GM21825 (cell line): ENCODE data around the gene ADORA1.

Experiments used
- ATAC-seq: cut with Tn5 transposase; IDR thresholded peaks from one replicate; pipeline ENCODE4 v1.9.1; 2021; ENCODE audit warnings: mild to moderate bottlenecking, moderate library complexity; ENCODE audit not compliant: unreplicated experiment

ADORA1 gene

GRCh38 chr1:203184467-203184866 lies 56.9 kb downstream of the ADORA1 start:
- no peak for ATAC-seq

GRCh38 chr1:203185061-203185461 lies 57.5 kb downstream of the ADORA1 start:
- ATAC-seq, result no peak

GRCh38 chr1:203185585-203185984 lies 58.1 kb downstream of the ADORA1 start:
- no peak for ATAC-seq

GRCh38 chr1:203186091-203186445 lies 58.5 kb downstream of the ADORA1 start:
- ATAC-seq, result no peak

- ATAC-seq, result no peak
These were observed 59.1 kb downstream of the ADORA1 start, which contains the start of gene CHI3L1 for GRCh38 chr1:203186446-203187303. Gene CHI3L1 (minus strand): TSS chr1:203186704. CDS start chr1:203186623, 81 bp downstream.

GRCh38 chr1:203187304-203187685 lies 59.8 kb downstream of the ADORA1 start:
- no peak for ATAC-seq

DNA sequence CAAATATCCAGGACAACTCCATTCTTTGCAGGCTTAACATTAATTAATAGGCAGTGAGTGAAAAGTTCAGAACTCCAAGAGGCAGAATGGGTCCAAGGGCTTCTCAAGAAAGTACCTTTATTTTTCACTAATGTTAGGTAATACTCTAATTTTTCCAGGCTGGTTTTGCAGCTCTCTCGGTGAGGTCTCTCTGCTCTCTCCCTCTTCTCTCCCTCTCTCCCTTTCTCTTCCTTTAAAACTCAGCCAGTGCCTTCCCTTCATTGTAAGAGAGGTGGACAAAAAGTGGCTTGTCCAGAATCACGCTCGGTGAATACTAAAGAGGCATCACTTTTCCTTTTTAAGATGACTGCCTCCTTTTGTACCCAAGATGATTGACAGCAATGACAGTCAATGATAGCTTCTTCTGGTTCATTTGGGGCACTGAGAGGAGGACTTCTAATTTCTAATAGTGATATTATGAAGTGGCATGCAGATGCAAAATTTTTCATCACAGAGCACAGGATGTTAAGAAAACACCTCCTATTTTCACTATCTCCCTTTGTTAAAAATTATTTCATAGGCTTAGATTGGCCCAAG lies 60.3 kb downstream of the ADORA1 start:
- ATAC-seq, result no peak

DNA sequence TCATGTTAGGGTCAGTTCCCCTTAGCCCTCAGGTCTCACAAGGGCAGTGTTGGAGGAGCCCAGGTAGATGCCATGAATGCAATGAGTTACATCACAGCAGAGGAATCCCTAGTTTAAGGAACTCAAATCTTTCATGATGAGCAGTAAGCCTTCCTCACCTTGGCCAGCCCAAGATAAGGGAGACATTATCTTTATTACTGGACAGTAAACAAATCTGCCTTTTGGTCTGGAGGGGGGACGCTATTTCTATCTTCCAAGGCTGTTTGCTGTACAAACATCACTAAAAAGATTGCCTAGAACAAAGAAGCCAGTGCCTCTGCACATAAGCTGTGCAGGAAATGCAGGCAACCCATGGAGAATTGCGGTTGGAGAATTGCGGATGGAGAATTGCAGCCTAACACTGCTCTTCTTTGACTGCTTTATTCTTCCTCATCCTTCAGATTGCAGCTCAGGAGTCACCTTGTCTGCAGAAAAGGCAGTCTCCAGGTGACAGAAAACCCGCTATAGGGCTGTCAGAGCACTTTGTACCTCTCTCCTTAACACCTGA lies 61.2 kb downstream of the ADORA1 start:
- ATAC-seq, result no peak

GRCh38 chr1:203189951-203190352 lies 62.4 kb downstream of the ADORA1 start:
- ATAC-seq, result no peak

DNA sequence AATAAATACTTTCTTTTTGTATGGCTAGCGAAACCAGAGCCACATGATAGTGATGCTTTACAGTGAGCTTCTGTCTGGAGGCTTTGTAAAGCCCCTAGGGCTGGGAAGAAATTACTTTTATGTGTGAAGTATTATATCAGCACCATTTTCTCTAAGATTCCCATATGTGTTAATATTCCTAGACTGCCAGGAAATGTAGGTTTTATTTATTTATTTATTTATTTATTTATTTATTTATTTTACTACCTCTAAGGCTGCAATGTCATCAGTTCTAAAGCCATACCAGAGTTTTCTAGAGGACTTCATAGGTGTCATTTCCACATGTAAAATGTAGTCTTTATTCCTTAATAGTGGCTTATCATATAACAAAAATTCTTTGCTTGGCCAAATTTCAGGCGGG lies 63.4 kb downstream of the ADORA1 start:
- ATAC-seq, result no peak

GRCh38 chr1:203196371-203196770 lies 68.8 kb downstream of the ADORA1 start:
- no peak for ATAC-seq

DNA sequence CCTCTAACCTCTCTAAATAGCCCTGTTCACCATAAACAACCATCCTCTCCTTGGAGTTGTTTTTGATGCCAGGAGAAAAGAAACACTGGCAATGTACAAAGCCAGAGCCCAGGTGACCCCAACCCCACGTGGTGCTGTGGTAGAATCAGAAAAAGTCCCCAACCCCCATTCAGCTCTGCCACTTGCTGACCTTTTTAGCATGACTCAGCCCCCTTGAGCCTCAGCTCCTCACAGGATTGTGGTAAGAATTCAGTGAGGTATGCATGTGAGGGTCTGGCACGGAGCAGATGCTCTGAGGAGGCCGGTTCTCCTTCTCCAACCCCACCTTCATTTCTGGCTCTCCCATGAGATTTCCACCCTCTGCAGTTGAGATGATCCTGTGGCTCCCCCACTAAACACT lies 70.1 kb downstream of the ADORA1 start:
- no peak for ATAC-seq

DNA sequence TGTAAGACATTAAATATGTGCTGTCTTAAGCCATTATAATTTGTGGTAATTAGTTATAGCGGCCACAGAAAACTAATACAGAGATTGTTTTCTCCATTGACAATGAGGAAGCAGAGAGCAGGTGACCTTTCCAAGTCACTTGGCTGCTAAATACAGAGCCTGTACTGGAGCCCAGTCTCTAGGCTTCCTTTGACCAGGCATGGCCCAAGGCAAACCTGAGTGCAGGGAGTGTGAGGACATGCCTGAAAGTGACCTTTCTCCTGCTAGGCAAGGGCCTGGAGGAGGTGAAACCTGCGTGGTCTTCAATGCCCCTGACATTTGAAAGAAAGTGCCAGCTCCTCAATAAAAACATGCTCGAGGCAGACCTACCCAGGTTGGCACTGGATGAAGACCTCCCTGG lies 71.5 kb downstream of the ADORA1 start:
- ATAC-seq, result no peak

DNA sequence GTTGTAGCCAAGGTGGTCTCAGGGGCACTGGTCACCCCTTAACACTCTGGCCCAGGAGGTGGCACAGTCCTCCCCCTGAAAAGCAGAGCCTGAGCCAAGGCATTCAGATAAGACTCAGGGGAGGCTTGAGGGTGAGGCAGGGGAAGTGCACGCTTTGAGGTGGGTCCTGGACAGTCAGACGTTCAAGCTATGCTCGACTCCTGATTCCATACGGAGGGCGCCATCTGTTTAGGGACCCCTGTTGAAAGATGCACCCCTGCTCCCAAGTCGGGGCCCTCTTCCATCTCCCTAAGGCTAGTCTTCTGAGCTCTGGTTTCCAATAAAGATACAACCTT lies 71.9 kb downstream of the ADORA1 start:
- ATAC-seq, result no peak

DNA sequence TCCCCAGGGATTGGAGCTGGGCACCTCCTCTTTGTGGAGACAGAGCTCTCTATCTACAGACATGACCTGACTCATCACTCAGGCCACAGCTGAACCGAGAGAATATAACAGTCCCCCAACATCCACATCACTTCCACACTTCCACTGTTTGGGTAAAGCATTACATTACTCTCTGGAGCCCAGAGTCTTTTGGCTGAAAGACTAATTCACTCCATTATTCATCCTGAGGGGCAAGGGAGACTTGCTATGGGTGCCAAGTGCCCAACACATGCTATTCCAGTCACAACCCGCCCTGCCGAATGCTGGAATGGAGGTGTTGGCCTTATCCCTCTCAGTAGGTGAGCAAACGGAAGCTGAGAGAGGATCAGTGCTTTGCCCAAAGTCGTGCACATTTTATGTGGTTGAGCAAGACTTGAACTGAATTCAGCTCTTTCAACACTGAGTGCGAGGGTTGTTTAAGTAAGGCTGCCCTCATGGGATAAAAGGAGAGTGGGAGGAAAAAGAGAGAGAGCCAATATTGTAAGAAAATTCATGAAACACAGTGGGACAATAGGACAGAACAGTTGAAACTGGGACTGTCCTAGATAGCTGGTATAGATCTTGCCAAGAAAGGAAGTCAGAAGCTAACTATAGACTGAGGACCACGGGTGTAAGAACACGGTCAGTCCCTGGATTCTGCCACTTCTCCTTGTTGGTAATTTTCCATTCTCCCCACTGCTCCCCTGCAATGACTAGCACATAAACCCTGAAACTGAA lies 72.5 kb downstream of the ADORA1 start:
- no peak for ATAC-seq

GRCh38 chr1:203200916-203201315 lies 73.4 kb downstream of the ADORA1 start:
- ATAC-seq, result no peak

GRCh38 chr1:203201516-203202205 lies 74.1 kb downstream of the ADORA1 start:
- ATAC-seq, result no peak

DNA sequence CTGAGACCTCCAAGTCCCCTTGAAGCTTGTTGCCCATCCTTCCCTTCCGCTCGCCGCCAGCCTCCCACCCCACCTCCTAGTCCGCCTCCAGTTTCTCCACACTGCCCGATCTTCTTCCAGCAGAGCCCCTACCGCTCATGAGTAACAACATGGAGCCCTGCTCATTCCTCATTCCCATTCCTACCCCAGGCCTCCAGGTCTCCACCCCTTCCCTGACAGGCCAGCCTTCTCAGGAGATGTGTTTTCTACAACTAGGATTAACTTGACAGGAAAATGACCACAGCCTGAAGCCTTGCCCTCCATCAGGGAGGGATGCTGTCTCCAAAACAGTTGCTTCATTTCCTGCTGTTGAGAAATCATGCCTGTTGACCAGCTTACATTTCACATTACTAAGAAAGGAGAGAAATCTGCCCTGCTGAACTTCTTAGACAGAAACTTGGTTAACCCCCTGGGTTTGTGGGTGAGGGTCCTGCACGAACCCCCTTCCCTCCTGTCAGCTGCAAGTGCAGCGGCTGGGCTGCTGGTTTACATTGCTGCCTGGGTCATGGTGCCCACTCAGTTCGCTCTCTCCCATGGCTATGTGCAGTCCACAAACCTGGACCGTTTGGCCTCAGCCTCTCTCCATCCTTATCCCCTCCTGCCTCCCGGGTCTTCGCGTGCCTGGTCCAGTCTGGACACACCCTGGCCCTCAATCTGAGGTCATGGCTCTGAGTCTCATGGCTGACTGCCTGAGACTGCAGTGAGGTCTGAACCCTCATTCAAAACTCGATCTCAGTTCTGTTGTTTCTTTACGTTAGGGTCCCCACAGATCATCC lies 75.1 kb downstream of the ADORA1 start:
- ATAC-seq, result no peak

- ATAC-seq, result no peak
These were observed 77.2 kb downstream of the ADORA1 start for GRCh38 chr1:203204756-203205155.

- no peak for ATAC-seq
These were observed 78.7 kb downstream of the ADORA1 start for GRCh38 chr1:203206129-203206687.
